K562 (cell line): ENCODE data around the gene KIF15. TPM values are rescaled to one million over a fixed set of nuclear protein-coding genes. Genes with fewer than 3 reads are reported as not detected.

Experiments used
- CC2D1A ChIP-seq: fragments of 450-650 bp; IDR thresholded peaks from 2 replicates; pipeline ENCODE4 v1.6.1; 2017; ENCODE audit warnings: mild to moderate bottlenecking
- CHD2 ChIP-seq: IDR thresholded peaks from 2 replicates; pipeline ENCODE4 v1.6.1; 2011; ENCODE audit warnings: low read depth, low read length
- EGR1 ChIP-seq: fragments of 450-650 bp; conservative IDR thresholded peaks from 2 replicates; pipeline ENCODE4 v1.6.1; 2017; ENCODE audit warnings: mild to moderate bottlenecking
- ELK1 ChIP-seq: sonication (generic); formaldehyde crosslinking; IDR thresholded peaks from 2 replicates; pipeline ENCODE4 v1.8.1; 2022; ENCODE audit warnings: missing genetic modification reagents
- ERF ChIP-seq: fragments of 450-650 bp; formaldehyde crosslinking; IDR thresholded peaks from 2 replicates; pipeline ENCODE4 v1.4.0; 2020; ENCODE audit warnings: mild to moderate bottlenecking, mixed read lengths
- ESRRB ChIP-seq: fragments of 250-450 bp; sonication (Bioruptor Pico); IDR thresholded peaks from 2 replicates; pipeline ENCODE4 v1.5.0; 2020; ENCODE audit warnings: mild to moderate bottlenecking, moderate library complexity, borderline replicate concordance
- GTF2B ChIP-seq: IDR thresholded peaks from 2 replicates; pipeline ENCODE4 v1.6.1; 2011; ENCODE audit not compliant: insufficient read length; ENCODE audit errors: extremely low read depth
- KAT8 ChIP-seq: fragments of 450-650 bp; IDR thresholded peaks from 2 replicates; pipeline ENCODE4 v1.6.1; 2016; ENCODE audit warnings: low read depth, mild to moderate bottlenecking
- LARP7 ChIP-seq: fragments of 450-650 bp; IDR thresholded peaks from 2 replicates; pipeline ENCODE4 v1.6.1; 2016
- MCM7 ChIP-seq, 2 experiments: fragments of 450-650 bp; IDR thresholded peaks; 2 replicates each; pipeline ENCODE4 v1.6.1; 2016 to 2018
- MTA1 ChIP-seq: fragments of 450-650 bp; IDR thresholded peaks from 2 replicates; pipeline ENCODE4 v1.6.1; 2017; ENCODE audit warnings: borderline replicate concordance
- MTA2 ChIP-seq: fragments of 450-650 bp; IDR thresholded peaks from 2 replicates; pipeline ENCODE4 v1.6.1; 2016; ENCODE audit warnings: low read depth
- NCOR1 ChIP-seq: fragments of 450-650 bp; IDR thresholded peaks from 2 replicates; pipeline ENCODE4 v1.6.1; 2016; ENCODE audit warnings: mild to moderate bottlenecking, moderate library complexity
- NFRKB ChIP-seq: fragments of 450-650 bp; IDR thresholded peaks from 2 replicates; pipeline ENCODE4 v1.6.1; 2016; ENCODE audit warnings: low read depth
- NFXL1 ChIP-seq: fragments of 450-650 bp; formaldehyde crosslinking; IDR thresholded peaks from 2 replicates; pipeline ENCODE4 v1.4.0; 2021; ENCODE audit warnings: mild to moderate bottlenecking
- PHF21A ChIP-seq: fragments of 450-650 bp; IDR thresholded peaks from 2 replicates; pipeline ENCODE4 v1.6.1; 2017; ENCODE audit warnings: low read depth, borderline replicate concordance
- PHTF2 ChIP-seq: fragments of 250-450 bp; sonication (Bioruptor Pico); IDR thresholded peaks from 2 replicates; pipeline ENCODE4 v1.5.0; 2021; ENCODE audit warnings: mild to moderate bottlenecking
- RHOXF2B ChIP-seq: fragments of 250-450 bp; sonication (Bioruptor Pico); conservative IDR thresholded peaks from 2 replicates; pipeline ENCODE4 v1.5.1; 2021
- SMAD3 ChIP-seq: fragments of 450-650 bp; formaldehyde crosslinking; conservative IDR thresholded peaks from 2 replicates; pipeline ENCODE4 v1.4.0; 2020; ENCODE audit warnings: mild to moderate bottlenecking
- SMARCC2 ChIP-seq: fragments of 450-650 bp; IDR thresholded peaks from 2 replicates; pipeline ENCODE4 v1.6.1; 2017; ENCODE audit warnings: antibody characterized with exemption, moderate library complexity, mild to moderate bottlenecking, low read depth
- TGIF2 ChIP-seq: sonication (generic); formaldehyde crosslinking; IDR thresholded peaks from 2 replicates; pipeline ENCODE4 v1.8.1; 2022; ENCODE audit warnings: mild to moderate bottlenecking, missing genetic modification reagents, moderate library complexity
- USF1 ChIP-seq: sonication (generic); formaldehyde crosslinking; IDR thresholded peaks from 2 replicates; pipeline ENCODE4 v1.9.0; 2022; ENCODE audit warnings: mild to moderate bottlenecking, missing genetic modification reagents
- ZNF274 ChIP-seq: IDR thresholded peaks from 2 replicates; pipeline ENCODE4 v1.6.1; 2011; ENCODE audit warnings: low read depth, mild to moderate bottlenecking, low read length, moderate library complexity, borderline replicate concordance
- ZNF384 ChIP-seq: IDR thresholded peaks from 2 replicates; pipeline ENCODE4 v1.6.1; 2012; ENCODE audit warnings: low read depth, low read length, improper control_type of control experiment
- polyA plus RNA-seq, 8 experiments: library from polyadenylated mRNA; depleted of rRNA in 4 of 8; stranded (reverse) in 5 of 8; unstranded in 3 of 8; fragments of >200 nt; fragmentation: Nextera tagmentation in 2 of 8; fragmentation: Illumina TruSeq in 1 of 8; extraction: Ambion mirVana in 2 of 8; extraction: Trizol in 1 of 8; gene quantifications; 2 replicates each; pipeline versions ENCODE4 v1.2.1 to v1.2.3, GENCODE V29; 2011 to 2014; ENCODE audit warnings: inconsistent platforms in 1 of 8, missing spikeins in 1 of 8
- total RNA-seq, 7 experiments: library from RNA; depleted of rRNA in 6 of 7; stranded (reverse); fragments of >200 nt in 6 of 7; fragmentation: Illumina TruSeq in 2 of 7; extraction: Trizol in 2 of 7; gene quantifications; 2 replicates each; pipeline versions ENCODE4 v1.2.1 to v1.2.3, GENCODE V29; 2011 to 2021; ENCODE audit warnings: low replicate concordance in 1 of 7
- TF ChIP-seq, protein P1 (sequence below): fragments of 450-650 bp; formaldehyde crosslinking; IDR thresholded peaks from 2 replicates; pipeline ENCODE4 v1.4.0; 2022; ENCODE audit warnings: missing genetic modification characterization
- TF ChIP-seq, protein P2 (sequence below): fragments of 450-650 bp; formaldehyde crosslinking; conservative IDR thresholded peaks from 2 replicates; pipeline ENCODE4 v1.4.0; 2022; ENCODE audit warnings: mild to moderate bottlenecking, missing genetic modification characterization

KIF15 gene
- total and polyA plus RNA-seq, 9 of the 15 experiments (the other 6 are each of a cell fraction or from before 2014, with no cell fraction given) = 9.0 to 45.9 (median 26.0) TPM

GRCh38 chr3:44729384-44729910, 32.1 kb upstream of the KIF15 start, which contains the start of gene ZNF501 (continued):
- no peak for TF ChIP-seq PHTF2
- no peak for TF ChIP-seq MCM7 (IDR thresholded peaks at IDR 0.05)
- TF ChIP-seq ZNF274 = no peak; the same call in 1 of the 2 replicates
- TF ChIP-seq ERF (CRISPR knock-in tag) = peak; percentile 81; the same call in 1 of the 2 replicates
- TF ChIP-seq NFXL1 (CRISPR knock-in tag) = no peak
- TF ChIP-seq LARP7 = no peak
- no peak for TF ChIP-seq GTF2B
- TF ChIP-seq, protein P1, sequence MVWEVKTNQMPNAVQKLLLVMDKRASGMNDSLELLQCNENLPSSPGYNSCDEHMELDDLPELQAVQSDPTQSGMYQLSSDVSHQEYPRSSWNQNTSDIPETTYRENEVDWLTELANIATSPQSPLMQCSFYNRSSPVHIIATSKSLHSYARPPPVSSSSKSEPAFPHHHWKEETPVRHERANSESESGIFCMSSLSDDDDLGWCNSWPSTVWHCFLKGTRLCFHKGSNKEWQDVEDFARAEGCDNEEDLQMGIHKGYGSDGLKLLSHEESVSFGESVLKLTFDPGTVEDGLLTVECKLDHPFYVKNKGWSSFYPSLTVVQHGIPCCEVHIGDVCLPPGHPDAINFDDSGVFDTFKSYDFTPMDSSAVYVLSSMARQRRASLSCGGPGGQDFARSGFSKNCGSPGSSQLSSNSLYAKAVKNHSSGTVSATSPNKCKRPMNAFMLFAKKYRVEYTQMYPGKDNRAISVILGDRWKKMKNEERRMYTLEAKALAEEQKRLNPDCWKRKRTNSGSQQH (CRISPR knock-in tag) = no peak
- no peak; the same call in 1 of the 2 replicates for TF ChIP-seq PHF21A
- peak; percentile 80 for TF ChIP-seq CC2D1A
- peak; percentile 98 for TF ChIP-seq MTA1
- TF ChIP-seq KAT8 = no peak
- no peak for TF ChIP-seq SMAD3 (CRISPR knock-in tag)
- no peak for TF ChIP-seq NCOR1
- no peak for TF ChIP-seq ESRRB
- TF ChIP-seq EGR1 = no peak
- TF ChIP-seq NFRKB = peak; percentile 66; the same call in 1 of the 2 replicates
- no peak for TF ChIP-seq RHOXF2B (CRISPR knock-in tag)
- TF ChIP-seq TGIF2 (CRISPR knock-in tag) = no peak
- TF ChIP-seq ELK1 (CRISPR knock-in tag) = no peak
- no peak for TF ChIP-seq SMARCC2
- TF ChIP-seq, protein P2, sequence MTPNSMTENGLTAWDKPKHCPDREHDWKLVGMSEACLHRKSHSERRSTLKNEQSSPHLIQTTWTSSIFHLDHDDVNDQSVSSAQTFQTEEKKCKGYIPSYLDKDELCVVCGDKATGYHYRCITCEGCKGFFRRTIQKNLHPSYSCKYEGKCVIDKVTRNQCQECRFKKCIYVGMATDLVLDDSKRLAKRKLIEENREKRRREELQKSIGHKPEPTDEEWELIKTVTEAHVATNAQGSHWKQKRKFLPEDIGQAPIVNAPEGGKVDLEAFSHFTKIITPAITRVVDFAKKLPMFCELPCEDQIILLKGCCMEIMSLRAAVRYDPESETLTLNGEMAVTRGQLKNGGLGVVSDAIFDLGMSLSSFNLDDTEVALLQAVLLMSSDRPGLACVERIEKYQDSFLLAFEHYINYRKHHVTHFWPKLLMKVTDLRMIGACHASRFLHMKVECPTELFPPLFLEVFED (CRISPR knock-in tag) = no peak
- TF ChIP-seq ZNF384 = no peak
- peak; percentile 35; the same call in 1 of the 2 replicates for TF ChIP-seq USF1 (CRISPR knock-in tag)
- no peak for TF ChIP-seq MTA2
- TF ChIP-seq CHD2 = peak; percentile 39; the same call in 1 of the 2 replicates
